H54 (cell line): Measurements from ENCODE around the gene BARHL1.

Source experiments
- DNase-seq: peaks from one replicate; pipeline ENCODE4 v3.0.0; 2011; ENCODE audit warnings: low spot score, mixed read lengths; ENCODE audit not compliant: insufficient read length
- FAIRE-seq: peaks from 3 replicates; lab custom pipeline; 2011; peaks lifted over from hg19 to GRCh38; lab: Jason Lieb, UNC
- POLR2A ChIP-seq: IDR thresholded peaks from 2 replicates; pipeline ENCODE4 v1.6.1; 2011; ENCODE audit warnings: low read depth, mild to moderate bottlenecking, low read length

Gene BARHL1

DNA sequence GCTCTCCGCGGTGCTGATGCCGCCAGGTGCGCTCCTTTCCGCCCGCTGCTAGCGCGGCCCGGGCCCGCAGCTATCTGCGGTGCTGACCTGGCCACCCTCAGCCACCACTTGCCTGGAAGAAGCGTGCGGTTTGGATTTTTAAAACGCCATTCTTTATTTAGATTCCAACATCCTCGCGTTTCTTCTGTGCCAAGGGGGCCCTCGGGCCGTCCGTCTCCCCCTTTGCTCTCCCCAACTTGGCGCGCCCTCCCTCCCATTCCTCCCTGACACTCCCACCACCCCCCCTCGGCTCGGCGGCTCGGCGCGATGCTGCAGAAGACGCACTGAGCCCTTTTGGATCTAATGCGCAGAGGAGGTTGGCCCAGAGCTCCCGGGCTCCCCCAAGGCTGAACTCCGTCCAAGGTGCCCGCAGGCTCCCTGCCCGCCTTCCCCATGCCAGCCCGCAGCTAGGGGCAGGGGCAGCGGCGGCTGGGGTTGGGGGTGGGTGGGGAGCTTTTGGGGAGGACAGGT, at the start of gene BARHL1:
Gene BARHL1 (plus strand): TSS at position 331 of the 510 bp plus-strand sequence. CDS start 192 bp downstream, outside the sequence.
- FAIRE-seq (no peak), DNase-seq (no peak)
- TF ChIP-seq POLR2A, result no peak

GRCh38 chr9:132534832-132535231, 47.6 kb upstream of the BARHL1 start:
- FAIRE-seq (no peak), DNase-seq (no peak)
- TF ChIP-seq POLR2A, result no peak

DNA sequence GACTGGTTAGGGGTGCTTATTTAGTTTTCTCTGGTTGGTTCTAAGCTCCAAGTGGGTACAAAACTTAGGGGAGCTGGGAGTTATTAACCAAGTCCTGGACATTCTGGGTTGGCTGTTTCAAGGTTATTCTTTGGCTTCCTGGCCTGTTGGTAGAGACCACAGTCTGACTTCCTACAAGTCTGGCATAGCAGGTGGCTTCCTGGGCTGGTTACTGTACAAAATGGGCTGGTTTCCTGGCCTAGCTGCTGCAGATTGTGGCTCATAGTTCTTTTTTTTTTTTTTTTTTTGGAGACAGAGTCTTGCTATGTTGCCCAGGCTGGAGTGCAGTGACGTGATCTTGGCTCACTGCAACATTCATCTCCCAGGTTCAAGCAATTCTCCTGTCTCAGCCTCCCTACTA, 46.3 kb upstream of the BARHL1 start:
- no peak for TF ChIP-seq POLR2A
- DNase-seq (no peak), FAIRE-seq (no peak)

- TF ChIP-seq POLR2A, result no peak
- FAIRE-seq, result no peak
Observed at GRCh38 chr9:132537352-132537751, 45.1 kb upstream of the BARHL1 start.

GRCh38 chr9:132538071-132538470, 44.3 kb upstream of the BARHL1 start:
- no peak for FAIRE-seq
- TF ChIP-seq POLR2A, result no peak
- DNase-seq, result no peak

More at GRCh38 chr9:132537352-132537751, 45.1 kb upstream of the BARHL1 start:
- DNase-seq, result no peak

DNA sequence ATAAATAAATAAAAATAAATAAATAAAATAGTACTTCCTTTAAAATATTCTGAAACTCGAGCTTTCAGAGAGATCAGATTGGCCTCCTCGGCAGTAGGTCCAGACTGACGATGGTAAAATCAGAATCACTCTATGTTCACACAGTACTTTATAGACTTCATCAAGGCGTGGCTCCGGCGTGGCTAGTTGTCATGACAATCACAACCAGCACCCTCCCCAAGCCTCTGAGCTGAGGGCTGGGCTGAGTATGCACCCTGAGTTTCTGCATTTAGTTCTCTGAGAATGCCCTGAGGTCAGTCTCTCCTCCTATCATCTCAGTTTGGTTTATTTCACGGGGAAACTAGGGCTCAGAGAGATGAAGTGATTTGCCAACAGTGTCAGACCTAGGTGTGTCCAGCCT, 43.3 kb upstream of the BARHL1 start:
- no peak for TF ChIP-seq POLR2A
- no peak for FAIRE-seq

GRCh38 chr9:132541051-132541450, 41.4 kb upstream of the BARHL1 start:
- no peak for DNase-seq
- FAIRE-seq, result no peak
- TF ChIP-seq POLR2A, result no peak

More for the DNA sequence above, 43.3 kb upstream of the BARHL1 start:
- no peak for DNase-seq

GRCh38 chr9:132541870-132542830, 40.3 kb upstream of the BARHL1 start:
- TF ChIP-seq POLR2A, result no peak
- FAIRE-seq (no peak), DNase-seq (no peak)

- DNase-seq (no peak), FAIRE-seq (no peak)
- no peak for TF ChIP-seq POLR2A
Observed at GRCh38 chr9:132543251-132543650, 39.2 kb upstream of the BARHL1 start.

DNA sequence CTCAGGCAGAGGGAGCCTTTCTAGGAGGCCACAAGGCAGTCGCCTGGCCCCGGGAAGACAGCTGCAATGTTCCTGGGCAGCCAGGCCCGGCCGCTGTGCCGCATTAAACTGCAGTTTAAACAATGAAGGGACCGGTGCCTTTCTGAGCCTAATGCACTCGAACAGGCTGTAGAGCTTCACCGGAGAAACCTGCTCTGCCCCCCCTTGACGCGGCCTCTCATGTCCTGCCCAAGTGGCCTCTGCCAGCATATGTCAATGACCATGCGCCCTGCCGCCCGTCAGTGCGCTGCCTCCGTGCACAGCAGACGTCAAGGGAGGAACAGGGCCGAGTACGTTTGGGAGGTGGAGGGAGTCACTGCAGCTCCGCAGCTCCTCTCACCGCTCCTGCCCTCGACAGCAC, 38.4 kb upstream of the BARHL1 start:
- TF ChIP-seq POLR2A, result no peak
- DNase-seq, result no peak
- FAIRE-seq, result no peak

DNA sequence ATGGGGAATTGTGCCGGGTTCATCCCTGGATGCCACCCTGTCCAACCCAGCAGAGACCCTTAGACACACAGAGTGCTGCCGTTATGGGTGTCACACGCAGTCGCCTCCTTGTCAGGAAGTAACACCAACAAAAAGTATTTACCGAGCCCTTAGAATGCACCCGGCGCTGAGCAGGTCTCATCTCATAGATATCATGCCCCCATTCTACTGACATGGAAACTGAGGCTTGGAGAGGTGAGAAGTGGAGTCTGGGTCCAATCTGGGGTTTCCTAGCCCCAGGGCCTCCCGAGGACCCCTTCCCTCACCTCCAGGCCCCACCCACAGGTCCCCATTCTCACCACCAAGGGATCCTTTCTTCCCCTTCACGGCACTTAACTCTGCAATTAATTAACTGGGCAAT, 36.8 kb upstream of the BARHL1 start:
- no peak for DNase-seq
- no peak for TF ChIP-seq POLR2A

GRCh38 chr9:132546148-132547051, 36.0 kb upstream of the BARHL1 start:
- FAIRE-seq (no peak), DNase-seq (no peak)
- no peak for TF ChIP-seq POLR2A

More for the DNA sequence above, 36.8 kb upstream of the BARHL1 start:
- no peak for FAIRE-seq

DNA sequence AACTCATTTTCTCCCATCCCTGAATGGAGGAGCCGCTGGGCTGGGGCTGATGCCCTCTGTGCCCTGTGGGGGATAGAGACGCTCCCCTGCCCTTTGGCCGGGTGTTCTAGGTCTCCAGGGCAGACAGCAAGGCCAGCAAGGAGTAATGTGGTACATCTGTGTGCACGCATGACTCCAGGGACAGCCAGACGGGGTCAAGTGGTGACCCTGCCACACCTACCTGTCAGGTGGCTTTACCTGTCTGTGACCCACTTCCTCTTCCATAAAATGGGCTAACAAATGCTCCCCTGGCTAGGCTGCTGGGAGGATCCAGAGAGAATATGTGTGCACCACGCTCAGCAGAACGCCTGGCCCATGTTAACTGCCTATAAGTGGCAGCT, 35.4 kb upstream of the BARHL1 start:
- no peak for TF ChIP-seq POLR2A
- DNase-seq, result no peak
- no peak for FAIRE-seq

- no peak for TF ChIP-seq POLR2A
- FAIRE-seq, result no peak
- DNase-seq, result no peak
Observed at GRCh38 chr9:132547436-132547835, 35.0 kb upstream of the BARHL1 start.
